Loucy (cell line): Measurements from ENCODE around the gene THRAP3.

ENCODE experiments used
- H2AFZ ChIP-seq: fragments of 200-600 bp; sonication (generic); 2 replicates; pipeline ENCODE4 v1.6.0; 2016; ENCODE audit warnings: antibody characterized with exemption, mild to moderate bottlenecking, low read length, moderate library complexity
- H3F3A ChIP-seq: fragments of 200-600 bp; 2 replicates; pipeline ENCODE4 v1.6.0; 2016; ENCODE audit warnings: antibody characterized with exemption, low read depth, mild to moderate bottlenecking
- H3K27me3 ChIP-seq: fragments of 200-600 bp; sonication (generic); 2 replicates; pipeline ENCODE4 v1.6.1; 2014; ENCODE audit warnings: low read length, mild to moderate bottlenecking; ENCODE audit not compliant: insufficient read depth, poor library complexity, severe bottlenecking
- H3K36me3 ChIP-seq: fragments of 200-600 bp; sonication (generic); 2 replicates; pipeline ENCODE4 v1.6.1; 2016; ENCODE audit warnings: low read length; ENCODE audit not compliant: insufficient read depth
- H3K4me1 ChIP-seq: fragments of 200-600 bp; sonication (generic); 2 replicates; pipeline ENCODE4 v1.5.1; 2014; ENCODE audit warnings: low read length, mild to moderate bottlenecking; ENCODE audit not compliant: insufficient read depth, poor library complexity, severe bottlenecking
- H3K4me2 ChIP-seq: fragments of 200-600 bp; sonication (generic); 2 replicates; pipeline ENCODE4 v1.6.0; 2014; ENCODE audit warnings: antibody characterized with exemption, low read length, low read depth, mild to moderate bottlenecking; ENCODE audit not compliant: poor library complexity, severe bottlenecking
- H3K4me3 ChIP-seq: fragments of 200-600 bp; sonication (generic); 2 replicates; pipeline ENCODE4 v1.5.1; 2014; ENCODE audit warnings: low read length, mild to moderate bottlenecking, mixed read lengths; ENCODE audit not compliant: poor library complexity, severe bottlenecking
- H3K79me2 ChIP-seq: fragments of 200-600 bp; sonication (generic); 2 replicates; pipeline ENCODE4 v1.6.1; 2014; ENCODE audit warnings: low read length; ENCODE audit not compliant: insufficient read depth
- H3K9ac ChIP-seq: fragments of 200-600 bp; sonication (generic); 2 replicates; pipeline ENCODE4 v1.6.0; 2014; ENCODE audit warnings: mild to moderate bottlenecking, low read depth, low read length, moderate library complexity; ENCODE audit not compliant: poor library complexity, severe bottlenecking
- H3K9me2 ChIP-seq: fragments of 200-600 bp; sonication (generic); replicated peaks from 2 replicates; pipeline ENCODE4 v1.6.1; 2016; ENCODE audit warnings: low read depth, low read length, mixed read lengths
- H3K9me3 ChIP-seq: fragments of 200-600 bp; sonication (generic); 2 replicates; pipeline ENCODE4 v1.6.1; 2014; ENCODE audit warnings: mild to moderate bottlenecking, antibody characterized with exemption, low read length, low read depth; ENCODE audit not compliant: insufficient read depth
- H4K20me1 ChIP-seq: fragments of 200-600 bp; sonication (generic); 2 replicates; pipeline ENCODE4 v1.6.0; 2014; ENCODE audit warnings: antibody characterized with exemption, low read length, mild to moderate bottlenecking; ENCODE audit not compliant: insufficient read depth, poor library complexity, severe bottlenecking
- EZH2phosphoT487 ChIP-seq: fragments of 200-600 bp; IDR thresholded peaks from 2 replicates; pipeline ENCODE4 v1.6.1; 2018; ENCODE audit warnings: antibody characterized with exemption, mild to moderate bottlenecking, moderate library complexity, borderline replicate concordance
- TF ChIP-seq, protein P1 (sequence below): fragments of 200-600 bp; sonication (generic); conservative IDR thresholded peaks from 2 replicates; pipeline ENCODE4 v1.5.1; 2014; ENCODE audit warnings: mild to moderate bottlenecking, antibody characterized with exemption, low read length

The THRAP3 gene

DNA sequence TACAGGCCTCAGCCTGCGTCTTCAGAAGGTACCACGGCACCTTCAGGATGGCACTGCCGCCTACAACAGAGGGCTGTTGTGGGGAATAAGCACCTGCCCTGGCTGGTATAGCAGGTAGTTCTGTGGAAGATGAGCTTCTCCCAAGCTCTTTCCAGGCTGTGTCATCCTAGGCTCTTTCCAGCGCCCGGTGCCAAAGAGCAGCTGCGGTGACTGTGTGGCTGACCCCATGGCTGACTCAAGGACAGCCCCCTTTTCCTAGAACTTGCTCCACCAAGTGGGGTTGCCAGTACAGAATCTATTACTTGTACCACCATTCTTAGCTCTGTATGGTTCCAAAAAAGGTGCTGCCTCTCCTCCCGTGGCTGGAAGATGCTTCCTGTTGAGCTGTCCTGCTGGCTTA lies 121.1 kb downstream of the THRAP3 start:
- Histone ChIP-seq H3K9ac (no peak overlapping the region), H3K4me3 (no peak overlapping the region), H3K9me3 (no peaks in the 10 kb centered on the region), H3K4me1 (no peaks in the 10 kb centered on the region), H3K36me3 (peaks cover 41% of the 10 kb centered on the region; the same call in 1 of the 2 replicates), H3F3A (no peaks in the 10 kb centered on the region), H3K4me2 (no peak overlapping the region), H3K27me3 (no peaks in the 10 kb centered on the region), H3K9me2 (no peaks in the 10 kb centered on the region), H4K20me1 (no peaks in the 10 kb centered on the region), H2AFZ (no peak overlapping the region), H3K79me2 (no peaks in the 10 kb centered on the region)
- TF ChIP-seq EZH2phosphoT487: no peak
- TF ChIP-seq, protein P1, sequence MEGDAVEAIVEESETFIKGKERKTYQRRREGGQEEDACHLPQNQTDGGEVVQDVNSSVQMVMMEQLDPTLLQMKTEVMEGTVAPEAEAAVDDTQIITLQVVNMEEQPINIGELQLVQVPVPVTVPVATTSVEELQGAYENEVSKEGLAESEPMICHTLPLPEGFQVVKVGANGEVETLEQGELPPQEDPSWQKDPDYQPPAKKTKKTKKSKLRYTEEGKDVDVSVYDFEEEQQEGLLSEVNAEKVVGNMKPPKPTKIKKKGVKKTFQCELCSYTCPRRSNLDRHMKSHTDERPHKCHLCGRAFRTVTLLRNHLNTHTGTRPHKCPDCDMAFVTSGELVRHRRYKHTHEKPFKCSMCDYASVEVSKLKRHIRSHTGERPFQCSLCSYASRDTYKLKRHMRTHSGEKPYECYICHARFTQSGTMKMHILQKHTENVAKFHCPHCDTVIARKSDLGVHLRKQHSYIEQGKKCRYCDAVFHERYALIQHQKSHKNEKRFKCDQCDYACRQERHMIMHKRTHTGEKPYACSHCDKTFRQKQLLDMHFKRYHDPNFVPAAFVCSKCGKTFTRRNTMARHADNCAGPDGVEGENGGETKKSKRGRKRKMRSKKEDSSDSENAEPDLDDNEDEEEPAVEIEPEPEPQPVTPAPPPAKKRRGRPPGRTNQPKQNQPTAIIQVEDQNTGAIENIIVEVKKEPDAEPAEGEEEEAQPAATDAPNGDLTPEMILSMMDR: no peak

DNA sequence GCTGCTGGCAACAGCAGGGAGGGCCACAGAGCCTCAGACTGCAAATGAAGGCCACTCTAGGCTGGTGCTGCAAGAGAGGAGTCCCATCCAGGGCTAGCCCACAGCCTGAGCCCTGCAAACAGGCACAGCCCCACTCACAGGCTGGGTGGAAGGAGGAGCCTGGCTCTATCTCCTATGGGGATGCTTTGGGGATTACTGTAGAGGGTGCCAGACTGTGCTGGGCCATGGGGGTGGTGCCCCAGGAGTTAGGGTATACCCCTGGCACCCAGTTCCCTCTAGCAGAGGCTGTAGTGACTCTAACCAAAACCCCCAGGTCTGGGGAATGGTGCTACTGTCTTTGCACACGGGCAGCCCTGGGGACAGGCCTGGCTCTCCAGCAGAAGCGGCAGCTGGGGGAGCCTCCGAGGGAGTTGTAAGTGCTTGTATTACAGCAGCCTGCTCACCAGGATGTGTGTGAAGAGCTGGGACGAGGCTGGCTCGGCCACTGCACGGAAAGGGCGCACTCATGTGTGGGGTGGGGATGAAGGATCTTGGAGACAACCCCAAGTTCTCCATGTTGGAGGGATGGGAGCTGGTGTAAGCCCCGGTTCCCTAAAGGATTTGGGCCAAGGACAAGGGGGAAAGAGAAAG lies 122.6 kb downstream of the THRAP3 start:
- H3K36me3 ChIP-seq: peaks cover 41% of the 10 kb centered on the region; the same call in 1 of the 2 replicates
- no peak for TF ChIP-seq EZH2phosphoT487
- TF ChIP-seq, protein P1: no peak
- H3K27me3 ChIP-seq: no peaks in the 10 kb centered on the region
- H3K4me3 ChIP-seq: no peak overlapping the region
- no peak overlapping the region for H2AFZ ChIP-seq
- H3K9me2 ChIP-seq: no peaks in the 10 kb centered on the region
- H3K4me1 ChIP-seq: no peaks in the 10 kb centered on the region
- no peaks in the 10 kb centered on the region for H3K9me3 ChIP-seq
- H4K20me1 ChIP-seq: no peaks in the 10 kb centered on the region
- no peaks in the 10 kb centered on the region for H3K79me2 ChIP-seq
- H3K4me2 ChIP-seq: no peak overlapping the region
- no peak overlapping the region for H3K9ac ChIP-seq
- H3F3A ChIP-seq: no peaks in the 10 kb centered on the region

DNA sequence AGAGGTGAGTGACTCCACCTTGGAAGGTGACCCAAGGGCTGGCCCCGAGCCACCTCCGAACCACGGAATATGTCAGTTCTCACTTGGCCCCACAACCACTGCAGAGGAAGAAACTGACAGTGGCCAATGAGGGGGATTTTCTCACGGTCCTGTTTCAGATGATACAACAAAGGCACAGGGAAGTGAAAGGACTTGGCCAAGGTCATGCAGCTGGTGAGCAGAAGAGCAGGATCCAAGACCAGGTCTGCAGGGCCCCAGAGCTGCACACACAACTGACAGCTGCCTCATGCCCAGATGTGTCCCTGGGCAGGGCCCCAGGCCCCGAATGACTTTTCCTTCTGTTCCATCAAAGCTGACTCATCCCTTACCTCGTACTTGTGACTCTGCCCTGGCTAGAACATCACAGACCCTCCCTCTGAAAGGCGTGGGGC lies 125.0 kb downstream of the THRAP3 start:
- Histone ChIP-seq H4K20me1 (no peaks in the 10 kb centered on the region), H3K9ac (no peak overlapping the region), H3F3A (no peaks in the 10 kb centered on the region), H3K4me1 (peaks cover 9% of the 10 kb centered on the region), H3K4me3 (no peak overlapping the region), H3K79me2 (no peaks in the 10 kb centered on the region), H3K9me3 (no peaks in the 10 kb centered on the region), H3K27me3 (no peaks in the 10 kb centered on the region), H3K4me2 (no peak overlapping the region), H3K36me3 (peaks cover 46% of the 10 kb centered on the region; the same call in 1 of the 2 replicates), H2AFZ (no peak overlapping the region), H3K9me2 (no peaks in the 10 kb centered on the region)
- TF ChIP-seq EZH2phosphoT487: no peak
- TF ChIP-seq, protein P1: no peak
